ENCODE data around the gene PLEKHG4.

The PLEKHG4 gene

GRCh38 chr16:67260426-67261063 lies 18.8 kb upstream of the PLEKHG4 start:
- no peak for DNase-seq (ENCODE audit: low read depth)

GRCh38 chr16:67263201-67263600 lies 16.1 kb upstream of the PLEKHG4 start:
- DNase-seq (ENCODE audit: low read depth): no peak

DNA sequence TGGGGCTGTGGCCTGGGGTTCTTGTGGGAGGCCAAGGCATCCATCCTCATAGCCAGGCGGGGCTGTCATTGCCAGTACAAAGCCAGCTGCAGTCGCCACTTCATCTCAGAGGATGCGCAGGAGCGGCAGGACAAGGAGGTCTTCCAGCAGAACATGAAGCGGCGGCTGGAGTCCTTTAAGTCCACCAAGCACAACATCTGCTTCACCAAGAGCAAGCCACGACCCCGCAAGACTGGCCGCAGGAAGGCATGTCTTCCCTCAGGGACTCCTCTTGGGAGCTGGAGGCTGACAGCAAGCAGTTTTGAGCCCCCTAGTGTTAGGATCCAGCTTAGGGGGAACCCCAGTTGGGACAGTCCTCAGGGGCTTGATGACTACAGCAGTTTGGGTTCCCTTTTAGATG lies 15.1 kb upstream of the PLEKHG4 start:
- no peak for DNase-seq (ENCODE audit: low read depth)

- DNase-seq (ENCODE audit: low read depth): no peak
Measured at GRCh38 chr16:67264866-67265265, 14.5 kb upstream of the PLEKHG4 start.

GRCh38 chr16:67265834-67266233 lies 13.5 kb upstream of the PLEKHG4 start:
- no peak for DNase-seq (ENCODE audit: low read depth)

- DNase-seq (ENCODE audit: low read depth): no peak
Measured at GRCh38 chr16:67268136-67268579, 11.2 kb upstream of the PLEKHG4 start.

- no peak for DNase-seq (ENCODE audit: low read depth)
Measured at GRCh38 chr16:67269766-67270165, 9.6 kb upstream of the PLEKHG4 start.

DNA sequence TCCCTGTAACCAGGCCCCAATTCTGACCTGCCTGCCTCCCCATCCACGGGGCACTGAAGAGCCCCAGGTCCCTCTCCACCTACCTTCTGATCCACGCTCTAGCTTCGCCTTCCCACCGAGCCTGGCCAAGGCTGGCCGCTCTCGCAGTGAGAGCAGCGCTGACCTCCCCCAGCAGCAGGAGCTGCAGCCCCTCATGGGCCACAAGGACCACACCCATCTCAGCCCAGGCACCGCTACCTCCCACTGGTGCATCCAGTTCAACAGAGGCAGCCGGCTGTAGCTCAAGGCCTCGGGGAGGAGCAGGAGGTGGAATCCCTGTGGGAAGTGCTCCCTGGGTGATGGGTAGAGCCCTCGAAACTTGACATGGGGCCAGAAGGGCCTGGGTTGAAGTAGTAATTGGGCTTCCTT lies 8.4 kb upstream of the PLEKHG4 start:
- DNase-seq (ENCODE audit: low read depth): no peak

GRCh38 chr16:67271446-67271845 lies 7.9 kb upstream of the PLEKHG4 start:
- DNase-seq (ENCODE audit: low read depth): no peak

- no peak for DNase-seq (ENCODE audit: low read depth)
Measured at GRCh38 chr16:67275321-67275720, 4.0 kb upstream of the PLEKHG4 start.

GRCh38 chr16:67277294-67277998 lies 1.9 kb upstream of the PLEKHG4 start:
- no peak for DNase-seq (ENCODE audit: low read depth)

- no peak for DNase-seq (ENCODE audit: low read depth)
Measured at GRCh38 chr16:67277999-67278772, 1.1 kb upstream of the PLEKHG4 start.

GRCh38 chr16:67278773-67279295 lies 498 bp upstream of the PLEKHG4 start:
- no peak for DNase-seq (ENCODE audit: low read depth)

DNA sequence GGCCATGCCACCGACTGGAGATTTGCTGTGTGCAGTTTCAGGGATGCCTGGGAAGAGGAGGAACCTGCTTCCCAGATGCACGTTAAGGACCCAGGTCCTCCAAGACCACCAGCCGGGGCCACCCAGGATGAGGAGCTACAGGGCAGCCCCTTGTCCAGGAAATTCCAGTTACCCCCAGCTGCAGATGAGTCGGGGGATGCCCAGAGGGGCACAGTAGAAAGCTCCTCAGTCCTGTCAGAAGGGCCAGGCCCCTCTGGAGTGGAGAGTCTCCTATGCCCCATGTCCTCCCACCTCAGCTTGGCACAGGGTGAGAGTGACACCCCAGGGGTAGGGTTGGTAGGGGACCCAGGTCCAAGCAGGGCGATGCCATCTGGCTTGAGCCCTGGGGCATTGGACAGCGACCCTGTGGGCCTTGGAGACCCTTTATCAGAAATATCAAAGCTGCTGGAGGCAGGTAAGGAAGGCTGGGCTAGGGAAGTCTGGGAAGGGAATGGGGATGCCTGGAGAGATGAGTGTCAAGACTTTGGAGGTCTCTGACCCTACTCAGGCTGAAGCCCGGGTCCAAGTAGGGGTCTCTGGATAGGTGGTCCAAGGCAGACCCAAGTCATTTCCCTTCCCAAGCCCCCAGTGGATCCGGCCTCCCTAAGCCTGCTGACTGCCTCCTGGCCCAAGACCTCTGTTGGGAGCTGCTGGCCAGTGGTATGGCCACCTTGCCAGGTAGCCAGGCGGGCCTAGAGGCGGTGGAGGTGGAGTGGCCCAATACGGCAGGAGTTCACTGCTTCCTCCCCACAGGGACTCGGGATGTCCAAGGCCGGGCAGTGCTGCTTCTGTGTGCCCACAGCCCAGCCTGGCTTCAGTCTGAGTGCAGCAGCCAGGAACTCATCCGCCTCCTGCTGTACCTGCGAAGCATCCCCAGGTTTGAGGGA lies 1.0 kb downstream of the PLEKHG4 start:
- no peak for DNase-seq (ENCODE audit: low read depth)

- no peak for DNase-seq (ENCODE audit: low read depth)
Measured at GRCh38 chr16:67281536-67282446, 2.5 kb downstream of the PLEKHG4 start.

DNA sequence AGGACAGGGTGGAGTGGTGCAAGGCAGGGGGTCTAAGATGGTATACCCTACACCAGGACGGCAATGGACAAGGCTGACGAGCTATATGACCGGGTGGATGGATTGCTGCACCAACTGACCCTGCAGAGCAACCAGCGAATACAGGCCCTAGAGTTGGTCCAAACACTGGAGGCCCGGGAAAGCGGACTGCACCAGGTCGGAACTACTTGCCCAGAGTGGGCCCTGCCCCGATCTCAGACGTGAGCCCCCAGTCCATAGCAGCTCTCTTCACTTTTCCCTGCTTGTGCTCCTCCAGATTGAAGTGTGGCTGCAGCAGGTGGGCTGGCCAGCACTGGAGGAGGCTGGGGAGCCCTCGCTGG lies 3.1 kb downstream of the PLEKHG4 start:
- DNase-seq (ENCODE audit: low read depth): no peak

DNA sequence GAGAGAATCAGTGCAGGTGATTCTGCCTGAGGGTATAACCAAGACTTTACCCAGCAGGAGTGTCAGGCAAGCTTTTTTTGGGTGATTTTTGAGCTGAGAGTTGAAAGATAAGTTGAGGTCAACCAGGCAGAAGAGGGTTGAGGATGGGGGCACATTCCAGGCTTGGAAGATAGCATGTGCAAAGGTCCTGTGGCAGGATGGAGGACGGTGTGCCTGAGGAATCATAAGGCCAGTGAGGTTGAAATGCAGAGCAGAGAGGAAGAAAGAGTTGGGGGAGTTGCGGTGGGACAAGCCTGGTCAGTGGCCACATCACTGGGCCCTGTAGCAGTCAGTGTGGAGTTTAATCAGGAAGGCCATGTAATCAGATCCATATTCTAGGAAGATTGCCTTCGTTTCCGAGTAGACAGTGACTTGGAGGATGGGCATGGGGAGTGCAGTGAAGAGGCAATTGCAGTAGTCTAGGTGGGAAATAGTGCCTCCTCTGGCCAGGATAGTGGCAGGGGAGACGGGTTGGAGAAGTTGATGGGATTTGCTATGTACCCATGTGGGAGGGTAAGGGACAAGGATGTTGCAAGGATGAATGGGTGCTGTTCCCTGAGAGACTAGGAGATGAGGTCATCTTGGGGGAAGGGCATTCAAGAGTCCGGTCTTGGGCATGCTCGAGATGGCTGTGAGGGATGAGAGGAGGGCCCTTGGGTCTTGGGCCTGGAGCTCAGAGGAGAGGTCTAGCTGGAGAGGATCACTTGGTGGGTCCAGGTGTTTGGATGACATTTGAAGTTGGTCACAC lies 3.9 kb downstream of the PLEKHG4 start:
- DNase-seq (ENCODE audit: low read depth): no peak

GRCh38 chr16:67283826-67284555 lies 4.7 kb downstream of the PLEKHG4 start:
- DNase-seq (ENCODE audit: low read depth): no peak
